PFSK-1 (cell line): Measurements from ENCODE around the gene UBE2H.

Experiments
- POLR2AphosphoS5 ChIP-seq: IDR thresholded peaks from 2 replicates; pipeline ENCODE4 v1.6.1; 2012; ENCODE audit warnings: low read depth, mild to moderate bottlenecking, control low read depth, low read length, moderate library complexity
- REST ChIP-seq, 2 experiments: IDR thresholded peaks; 2 replicates each; pipeline versions ENCODE4 v1.6.1 to v1.8.0; 2011 to 2012; ENCODE audit warnings: low read depth in 2 of 2, low read length in 2 of 2, control low read depth in 1 of 2, inconsistent platforms in 1 of 2, mild to moderate bottlenecking in 1 of 2, moderate library complexity in 1 of 2; ENCODE audit not compliant: insufficient read depth in 1 of 2
- SIN3A ChIP-seq: IDR thresholded peaks from 2 replicates; pipeline ENCODE4 v1.6.1; 2012; ENCODE audit warnings: mild to moderate bottlenecking, low read length, moderate library complexity, borderline replicate concordance; ENCODE audit not compliant: insufficient read depth
- TAF1 ChIP-seq: IDR thresholded peaks from 2 replicates; pipeline ENCODE4 v1.6.1; 2012; ENCODE audit warnings: low read length, control low read depth, borderline replicate concordance; ENCODE audit not compliant: insufficient read depth

DNA sequence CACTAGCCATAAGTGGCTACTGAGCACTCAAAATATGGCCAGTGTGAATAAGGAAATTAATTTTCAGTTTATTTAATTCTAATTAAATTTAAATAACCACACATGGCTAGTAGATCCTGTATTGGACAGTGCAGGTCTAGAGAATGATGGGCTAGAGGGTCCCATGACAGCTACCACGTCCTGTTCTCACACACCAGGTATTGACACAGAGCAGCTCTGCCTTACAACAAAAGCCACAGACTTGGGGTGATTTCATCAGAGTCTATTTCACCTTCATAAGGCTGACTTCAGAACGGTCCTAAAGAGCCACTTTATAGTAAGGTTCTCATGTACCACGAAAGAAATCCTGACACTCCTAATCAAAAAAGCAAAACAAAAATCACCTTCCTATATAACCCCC, 111.3 kb downstream of the UBE2H start:
- TF ChIP-seq REST (IDR thresholded peaks at IDR 0.05; ENCODE audit: insufficient read depth in 1 of 2, low read depth in 2 of 2, low read length in 2 of 2) (no peak), POLR2AphosphoS5 (no peak), SIN3A (no peak), TAF1 (no peak)
